Right ventricle myocardium inferior (tissue), 1 donor: Measurements from ENCODE around the gene TRIM54. TPM values are rescaled to one million over a fixed set of nuclear protein-coding genes. Genes with fewer than 3 reads are reported as not detected.
"Not testable (repeated sequence)": the region's sequence is repeated elsewhere in the genome, so short reads cannot be mapped to it uniquely, and the experiment has no call there.

Experiments used
- ATAC-seq: fragments of 200-7000 bp; cut with Tn5 transposase; one replicate; pipeline ENCODE4 v1.9.1; 2020; ENCODE audit warnings: mild to moderate bottlenecking, moderate library complexity
- DNase-seq: peaks from one replicate; pipeline ENCODE4 v3.0.0; 2021; ENCODE audit errors: missing footprints
- intact Hi-C: fragments of 100-400 bp; cut with DNase I; formaldehyde crosslinking; loops from one replicate; pipeline ENCODE4 v1.11.0; 2022
- total RNA-seq: library from RNA; stranded (reverse); fragmentation: NEBNext Ultra II Directional; extraction: Animal tissue kit (Norgen Biotek cat#: 25700); gene quantifications from one replicate; pipeline ENCODE4 v1.2.1, GENCODE V29; 2021
- donor health status: DM: no; HTN: yes; CAD: no; lungs with severe emphysema.

Gene TRIM54
- total RNA-seq, 1 donor from 2014 or later: 282 TPM

DNA sequence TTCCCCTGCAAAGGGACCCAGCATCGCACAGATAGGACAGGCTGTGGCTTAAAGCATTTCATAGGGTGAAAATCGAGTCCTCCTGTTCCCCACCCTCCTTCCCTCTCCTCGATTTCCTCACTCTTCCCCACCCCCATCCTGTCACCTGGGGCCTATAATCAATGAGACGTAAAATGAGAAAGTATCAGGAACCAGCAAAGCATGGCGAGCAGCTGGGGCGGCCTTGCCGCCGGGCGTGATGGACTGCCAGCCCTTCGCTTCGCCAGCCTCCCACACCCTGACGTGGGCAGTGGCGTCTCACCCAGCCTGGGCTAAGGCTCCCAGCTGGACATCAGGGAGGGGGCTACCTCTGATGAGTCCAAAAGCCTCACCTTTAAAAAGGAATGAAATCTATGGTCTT, 30.5 kb upstream of the TRIM54 start:
- intact Hi-C loops: no loop called here
- no peak for DNase-seq
- no peak for ATAC-seq

DNA sequence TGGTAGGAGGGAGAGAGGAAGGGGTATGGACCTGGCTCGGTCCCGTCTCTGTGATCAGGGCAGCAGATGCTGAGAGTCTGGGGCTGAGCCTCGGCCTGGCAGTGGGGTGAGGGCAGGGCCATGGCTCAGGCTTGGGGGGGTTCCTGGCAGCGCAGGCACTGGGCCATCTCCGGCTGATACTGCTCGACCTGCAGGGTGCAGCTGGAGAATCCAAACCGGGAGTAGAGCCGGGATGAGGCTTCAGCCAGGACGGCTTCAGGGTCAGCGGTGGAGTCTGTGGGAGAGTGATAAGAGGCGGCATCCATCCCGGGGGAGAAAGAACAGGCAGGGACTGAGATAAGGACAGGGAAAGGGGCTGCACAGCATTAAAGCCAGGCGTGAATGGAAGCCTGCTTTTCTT, 27.0 kb upstream of the TRIM54 start:
- DNase-seq (no peak), ATAC-seq (no peak)
- intact Hi-C loops: no loop called here

DNA sequence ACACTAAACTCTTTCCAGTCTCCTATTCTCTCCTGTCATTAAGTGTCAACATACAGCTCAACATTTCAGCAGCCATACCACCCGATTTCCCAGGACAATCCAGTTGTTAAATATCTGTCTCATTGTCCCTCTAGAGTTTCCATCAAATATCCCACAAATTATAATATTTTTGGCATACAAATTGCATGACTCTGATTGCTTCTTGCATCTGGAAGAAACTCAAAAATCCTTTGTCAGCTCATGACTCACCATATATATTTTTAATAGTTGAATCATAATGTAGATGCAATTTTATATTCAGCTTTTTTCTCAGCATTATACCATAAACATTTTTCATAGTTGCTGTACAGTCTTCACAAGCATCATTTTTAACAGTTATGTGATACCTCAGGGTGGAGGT, 26.6 kb upstream of the TRIM54 start:
- DNase-seq: no peak
- no peak for ATAC-seq
- intact Hi-C loops: no loop called here

DNA sequence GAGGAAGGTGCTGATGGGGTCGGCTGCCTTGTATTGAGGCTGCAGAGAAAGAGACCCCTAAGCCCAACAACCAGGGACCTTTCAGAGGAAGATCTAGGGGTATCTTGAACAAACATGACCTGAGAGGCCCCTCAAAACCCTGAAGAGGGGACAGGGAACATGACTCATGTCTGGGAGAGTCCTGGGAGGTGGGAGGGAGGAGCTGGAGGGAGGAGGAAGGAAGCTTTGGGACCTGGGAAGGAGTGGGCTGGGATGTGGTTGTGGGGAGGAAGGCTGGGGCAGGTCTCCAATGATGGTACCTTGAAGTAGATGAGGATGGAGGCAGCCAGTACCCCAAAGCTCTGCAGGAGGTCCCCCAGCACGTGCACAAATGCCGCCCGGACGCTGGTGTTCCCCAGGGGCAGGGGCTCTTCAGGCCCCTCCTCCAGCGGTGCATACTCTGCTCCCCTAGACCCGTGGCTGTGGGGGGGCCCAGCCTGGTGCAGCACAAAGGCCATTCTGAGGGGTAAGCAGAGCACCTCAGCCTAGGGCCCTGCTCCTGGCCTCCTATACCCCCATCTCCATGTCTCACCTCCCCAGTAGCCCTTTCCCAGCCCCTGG, 25.3 kb upstream of the TRIM54 start:
- DNase-seq: no peak
- intact Hi-C loops: no loop called here
- ATAC-seq: no peak

DNA sequence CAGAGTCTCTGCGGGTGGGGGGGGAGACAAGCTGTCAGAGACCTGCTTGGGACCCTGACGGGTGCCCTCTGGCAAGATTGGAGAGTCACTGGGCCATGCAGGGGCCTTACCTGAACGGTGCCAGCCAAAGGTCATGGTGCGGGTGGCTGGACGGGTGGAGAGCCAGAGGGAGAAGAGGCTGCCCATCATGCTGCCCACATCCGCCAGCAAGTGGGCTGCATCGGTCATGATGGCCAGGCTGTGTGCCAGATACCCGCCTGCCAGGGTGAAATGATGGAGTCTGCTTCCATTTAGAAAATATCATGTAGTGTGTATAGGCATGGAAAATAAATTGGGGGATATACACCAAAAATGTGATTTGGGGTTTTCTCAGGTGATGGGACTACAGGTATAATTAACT, 24.2 kb upstream of the TRIM54 start:
- no peak for DNase-seq
- intact Hi-C loops: no loop called here
- no peak for ATAC-seq

DNA sequence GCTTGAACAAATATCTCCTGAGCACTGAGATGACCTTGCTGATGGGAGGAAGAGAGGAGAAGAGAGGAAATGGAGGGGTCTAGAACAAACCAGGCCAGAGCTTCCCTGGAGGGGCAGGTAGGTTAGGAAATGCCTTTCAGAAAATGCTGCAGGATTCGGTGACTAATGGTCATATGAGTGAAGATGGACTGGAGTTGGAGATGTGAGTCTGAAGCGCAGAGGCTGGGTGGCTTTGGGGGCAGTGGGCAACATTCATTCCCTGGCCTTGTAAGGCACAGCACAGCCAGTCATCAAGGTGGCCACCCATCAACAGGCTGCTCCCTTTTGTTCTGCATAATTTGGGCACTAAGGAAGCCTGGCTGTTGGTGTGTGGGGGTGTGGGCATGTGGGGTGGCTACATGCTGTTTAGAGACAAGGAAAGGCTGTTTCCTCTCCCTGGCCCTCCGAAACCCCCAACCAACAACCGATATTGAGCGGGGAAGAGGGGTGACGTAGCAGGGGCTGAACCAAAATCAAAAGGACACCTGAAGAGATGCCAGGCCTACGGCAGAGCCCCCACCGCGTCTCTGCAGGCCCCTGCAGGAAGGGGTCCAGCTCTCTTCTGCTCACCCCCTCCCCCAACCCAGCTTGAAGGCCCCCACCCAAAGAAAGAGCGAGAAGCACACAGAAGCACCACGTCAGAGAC, 20.8 kb upstream of the TRIM54 start:
- intact Hi-C loops: loop anchor here (5.0 kb wide), 1 partner anchor 41 kb away; no protein-coding TSS in a partner anchor
- DNase-seq (no peak), ATAC-seq (no peak)

DNA sequence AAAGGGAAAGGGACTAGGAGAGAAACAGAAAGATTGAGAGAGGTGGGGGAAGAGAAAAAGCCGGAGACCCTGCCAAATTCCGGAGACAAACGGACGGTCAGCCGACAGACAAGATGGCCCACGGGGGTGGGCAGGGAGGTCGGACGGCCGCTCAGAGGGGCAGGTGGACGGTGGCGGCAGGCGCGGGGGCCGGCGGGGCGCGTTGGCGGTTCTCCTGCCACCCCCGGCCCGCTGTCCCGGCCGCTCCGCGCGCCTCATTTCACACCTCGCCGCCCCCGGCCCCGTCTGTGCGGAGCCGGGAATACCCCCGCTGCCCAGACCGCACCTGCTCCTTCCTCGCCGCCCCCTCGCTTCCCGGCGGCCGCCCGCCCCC, 20.3 kb upstream of the TRIM54 start:
- DNase-seq: no peak

DNA sequence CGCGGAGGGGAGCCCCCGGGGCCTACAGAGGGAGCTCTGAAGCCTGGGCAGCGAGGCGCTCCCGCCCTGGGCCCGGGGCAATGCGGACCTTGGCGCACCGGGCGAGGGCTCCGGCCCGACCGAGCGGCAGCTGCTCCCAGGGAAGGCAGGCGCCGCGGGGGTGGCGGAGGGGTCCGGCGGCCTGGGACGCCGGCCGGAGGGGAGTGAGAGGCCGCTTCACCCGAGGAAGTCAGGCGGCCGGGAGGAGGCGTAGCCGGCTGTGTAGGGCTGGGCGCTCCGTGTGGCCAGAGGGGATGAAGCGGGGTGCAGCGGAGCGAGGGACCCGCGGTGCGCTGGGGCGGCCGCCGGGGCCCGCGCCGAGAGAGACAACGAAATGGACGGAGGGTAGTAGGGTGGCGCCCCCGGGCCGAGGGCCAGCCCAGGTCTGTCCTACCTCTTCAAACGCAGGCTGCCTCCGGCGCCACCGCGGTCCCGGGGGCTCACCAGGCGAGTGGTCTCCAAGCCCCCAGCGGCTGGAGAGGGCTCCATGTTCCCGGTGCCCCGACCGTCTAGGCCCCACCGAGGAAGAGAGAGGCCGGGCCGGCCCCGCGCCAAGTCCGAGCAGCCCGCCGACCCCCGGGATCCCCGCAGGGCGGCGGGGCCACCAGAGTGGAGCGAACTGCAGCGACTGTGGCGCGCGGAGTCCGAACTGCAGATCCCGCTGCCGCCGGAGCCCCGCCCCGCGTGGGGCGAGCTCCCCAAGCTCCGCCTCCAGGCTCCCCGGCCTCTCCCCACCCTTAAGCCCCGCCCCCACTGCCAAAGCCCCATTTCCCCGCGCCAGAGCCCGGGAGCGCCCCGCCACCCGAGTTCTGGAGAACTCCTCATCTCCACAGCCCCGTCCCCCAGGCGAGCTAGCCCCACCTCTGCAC, 19.6 kb upstream of the TRIM54 start, which contains the start of gene SLC30A3:
SLC30A3 (minus strand) TSS at position 669 of the 908 bp plus-strand sequence; CDS start at position 528, 141 bp downstream.
- intact Hi-C loops: loop anchor here (5.0 kb wide), 1 partner anchor 40 kb away; no protein-coding TSS in a partner anchor
- ATAC-seq (peak; percentile 74), DNase-seq (peak; percentile 83)

More for the DNA sequence above, 20.3 kb upstream of the TRIM54 start:
- no peak for ATAC-seq
- intact Hi-C loops: loop anchor here (5.0 kb wide), 1 partner anchor 40 kb away; no protein-coding TSS in a partner anchor

DNA sequence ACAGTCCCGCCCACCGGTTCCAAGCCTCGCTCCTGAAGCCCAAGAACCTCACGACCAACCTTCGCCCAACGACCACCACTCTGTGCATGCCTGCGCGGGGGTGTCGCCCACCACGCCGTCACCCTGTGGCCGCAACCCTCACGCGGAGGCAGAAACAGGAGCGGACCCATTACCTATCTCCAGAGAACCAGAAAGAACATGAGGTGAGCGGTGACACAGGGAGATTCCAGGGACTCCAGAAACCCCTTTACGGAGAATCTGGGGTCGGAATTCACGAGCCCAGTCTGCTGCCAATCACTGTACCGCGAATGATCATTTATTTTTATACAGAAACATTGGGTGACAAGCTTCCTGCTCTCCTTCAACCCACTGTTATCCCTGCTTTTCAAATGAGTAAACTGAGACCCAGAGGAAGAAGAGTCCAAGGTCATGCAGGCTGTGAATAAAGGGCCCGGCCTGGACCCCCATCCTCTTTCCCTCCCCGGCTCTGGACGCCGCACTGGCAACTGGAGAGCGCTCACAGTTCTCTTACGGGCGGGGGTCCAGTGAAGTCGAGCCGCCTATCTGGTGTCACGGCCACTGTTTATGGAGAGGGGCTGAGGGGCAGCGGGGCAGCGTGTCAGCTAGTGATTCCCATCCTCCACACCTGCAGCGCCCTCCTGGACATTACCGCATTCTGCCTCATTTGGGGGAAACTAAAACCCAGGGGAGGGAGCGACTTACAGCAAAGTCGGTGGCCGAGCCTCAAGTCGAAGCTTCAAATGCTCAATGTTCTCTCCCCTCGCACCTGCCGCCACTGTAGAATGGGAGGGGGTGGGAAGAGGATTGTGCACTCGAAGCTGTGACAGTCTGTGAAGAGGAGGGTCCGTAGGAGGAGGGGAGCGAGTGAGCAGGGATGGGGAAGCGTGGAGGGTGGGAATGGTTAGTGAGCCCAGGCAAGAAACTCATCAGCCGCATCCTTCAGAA, 18.7 kb upstream of the TRIM54 start:
- DNase-seq (no peak), ATAC-seq (no peak)
- intact Hi-C loops: loop anchor here (2.0 to 5.0 kb wide), 2 partner anchors 17 to 39 kb away; no protein-coding TSS in a partner anchor

DNA sequence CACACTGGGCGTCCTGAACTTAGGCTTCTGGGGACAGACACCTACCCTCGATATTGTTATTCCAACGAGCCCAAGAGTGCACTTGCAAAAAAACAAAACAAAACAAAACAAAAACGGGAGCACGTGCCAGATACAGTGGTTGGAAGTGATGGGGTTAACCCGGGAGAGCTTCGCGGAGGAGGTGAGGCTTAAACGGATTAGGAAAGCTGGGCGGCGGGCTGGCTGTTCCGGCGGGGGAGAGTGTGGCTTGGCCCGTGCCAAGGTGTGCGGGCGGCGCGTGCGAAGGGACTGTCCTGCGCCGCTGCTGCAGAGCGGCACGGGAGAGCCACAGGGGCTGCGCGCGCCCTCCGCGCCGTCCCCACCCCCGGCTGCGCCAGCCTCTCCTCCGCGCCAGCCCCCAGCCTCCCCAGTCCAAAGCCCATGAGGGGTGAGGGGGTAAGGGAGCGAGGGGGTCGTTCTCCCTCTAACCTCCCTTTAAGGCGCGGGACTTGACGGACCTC, 17.9 kb upstream of the TRIM54 start:
- intact Hi-C loops: loop anchor here (2.0 to 5.0 kb wide), 2 partner anchors 16 to 38 kb away; no protein-coding TSS in a partner anchor
- DNase-seq (no peak), ATAC-seq (peak; percentile 47)

DNA sequence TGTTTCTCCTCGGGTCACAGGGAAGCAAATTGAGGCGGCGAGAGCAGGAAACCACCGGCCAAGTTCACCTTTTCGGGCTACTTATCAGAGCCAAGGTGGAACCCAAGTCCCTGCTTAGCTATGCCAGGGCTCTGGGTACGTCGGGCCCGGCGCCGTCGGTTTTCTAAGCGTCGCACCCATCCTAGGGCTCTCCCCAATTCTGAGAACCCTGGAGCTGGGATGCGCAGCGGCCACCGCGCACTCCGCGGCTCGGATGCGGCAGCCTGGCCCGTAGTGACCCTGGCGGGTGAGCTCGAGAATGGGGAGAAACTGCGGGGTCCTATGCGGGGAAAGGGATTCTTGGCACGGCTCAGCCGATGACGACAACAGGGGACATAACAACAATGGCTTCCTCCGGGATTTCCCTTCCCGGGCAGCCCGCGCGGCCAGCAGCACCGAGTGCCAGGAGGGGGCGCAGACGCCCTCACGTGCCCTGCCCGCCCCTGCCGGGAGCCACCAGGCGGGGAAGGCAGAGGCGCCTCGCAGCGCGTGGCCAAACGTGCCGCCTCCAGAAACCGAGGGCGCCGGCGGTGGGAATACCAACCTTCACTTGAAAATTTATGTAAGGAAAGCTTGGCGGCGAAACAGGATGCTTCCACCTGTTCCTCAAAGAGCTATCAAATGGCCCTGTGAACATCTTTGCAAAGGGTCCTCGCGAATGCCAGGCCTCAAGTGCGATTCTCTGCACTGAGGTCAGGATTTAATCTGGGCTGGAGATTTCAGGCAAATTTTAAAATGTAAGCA, 17.3 kb upstream of the TRIM54 start:
- ATAC-seq: peak; percentile 75
- DNase-seq: peak; percentile 81
- intact Hi-C loops: loop anchor here (2.0 to 5.0 kb wide), 2 partner anchors 16 to 37 kb away; no protein-coding TSS in a partner anchor

DNA sequence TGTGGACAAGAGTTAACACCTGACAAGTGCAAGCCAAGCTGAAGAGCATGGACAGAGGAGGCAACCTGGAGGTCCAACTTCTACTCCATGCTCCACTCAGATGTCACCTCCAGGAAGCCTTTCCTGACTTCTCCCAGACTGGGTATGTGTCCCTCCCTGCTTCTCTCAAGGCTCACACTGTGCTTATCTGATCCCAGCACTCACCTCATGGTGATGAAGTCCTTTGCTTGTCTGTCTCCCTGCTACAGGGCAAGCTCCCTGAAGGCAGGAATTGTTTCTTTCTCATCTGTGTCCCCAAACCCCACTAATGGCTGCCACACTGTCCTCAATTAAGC, 16.7 kb upstream of the TRIM54 start:
- ATAC-seq (no peak), DNase-seq (no peak)
- intact Hi-C loops: loop anchor here (2.0 kb wide), 1 partner anchor 15 kb away; no protein-coding TSS in a partner anchor

DNA sequence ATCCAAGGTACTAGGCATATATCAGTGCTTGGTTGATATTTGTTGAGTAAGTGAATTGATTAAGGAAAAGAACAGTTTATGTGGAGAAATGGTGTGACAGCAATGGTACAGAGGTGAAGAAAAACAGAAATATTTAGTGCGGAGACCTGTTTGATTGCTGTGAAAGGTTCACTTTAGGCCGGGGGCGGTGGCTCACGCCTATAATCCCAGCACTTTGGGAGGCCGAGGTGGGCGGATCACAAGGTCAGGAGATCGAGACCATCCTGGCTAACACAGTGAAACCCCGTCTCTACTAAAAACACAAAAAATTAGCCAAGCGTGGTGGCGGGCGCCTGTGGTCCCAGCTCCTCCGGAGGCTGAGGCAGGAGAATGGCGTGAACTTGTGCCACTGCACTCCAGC, 13.9 kb upstream of the TRIM54 start:
- DNase-seq, ATAC-seq, intact Hi-C loops: not testable (repeated sequence)

DNA sequence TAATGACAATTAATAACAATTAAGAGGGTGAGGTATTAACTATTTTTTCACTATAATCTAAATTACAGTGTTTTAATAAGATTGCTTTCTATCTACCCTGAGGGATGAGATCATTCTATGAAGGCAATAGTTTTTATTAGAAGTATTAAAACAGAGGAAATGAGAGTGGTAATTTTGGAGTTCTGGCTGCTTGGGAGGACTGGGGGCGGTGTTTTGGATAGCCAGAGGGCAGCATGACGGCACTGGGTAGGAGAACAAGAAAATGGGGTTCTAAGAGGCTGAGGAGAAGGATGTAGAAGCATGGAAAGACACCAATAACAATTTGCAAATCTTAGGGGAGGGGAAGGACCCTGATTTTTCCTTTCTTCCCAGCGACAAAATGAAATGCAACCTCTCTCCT, 12.1 kb upstream of the TRIM54 start:
- DNase-seq (no peak), ATAC-seq (no peak)
- intact Hi-C loops: no loop called here

DNA sequence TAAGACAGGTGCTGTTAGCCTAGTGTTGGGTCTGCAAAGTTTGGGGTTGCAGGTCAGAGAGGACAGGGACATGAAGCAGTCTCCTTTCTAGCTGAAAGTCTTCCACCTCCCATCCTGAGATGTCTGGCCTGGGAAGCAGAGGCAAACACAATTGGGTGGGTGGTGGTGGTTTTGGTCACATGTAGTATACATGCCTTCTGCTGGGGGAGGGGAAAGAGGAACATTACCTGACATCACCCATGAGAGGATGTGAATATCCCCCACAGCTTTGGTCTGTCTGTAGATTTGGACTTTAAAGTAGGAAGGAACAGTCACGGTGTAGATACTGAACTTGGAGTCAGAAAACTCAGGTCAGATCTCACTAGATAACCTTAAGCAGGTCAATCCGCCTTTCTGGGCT, 11.6 kb upstream of the TRIM54 start:
- intact Hi-C loops: no loop called here
- ATAC-seq: no peak

DNA sequence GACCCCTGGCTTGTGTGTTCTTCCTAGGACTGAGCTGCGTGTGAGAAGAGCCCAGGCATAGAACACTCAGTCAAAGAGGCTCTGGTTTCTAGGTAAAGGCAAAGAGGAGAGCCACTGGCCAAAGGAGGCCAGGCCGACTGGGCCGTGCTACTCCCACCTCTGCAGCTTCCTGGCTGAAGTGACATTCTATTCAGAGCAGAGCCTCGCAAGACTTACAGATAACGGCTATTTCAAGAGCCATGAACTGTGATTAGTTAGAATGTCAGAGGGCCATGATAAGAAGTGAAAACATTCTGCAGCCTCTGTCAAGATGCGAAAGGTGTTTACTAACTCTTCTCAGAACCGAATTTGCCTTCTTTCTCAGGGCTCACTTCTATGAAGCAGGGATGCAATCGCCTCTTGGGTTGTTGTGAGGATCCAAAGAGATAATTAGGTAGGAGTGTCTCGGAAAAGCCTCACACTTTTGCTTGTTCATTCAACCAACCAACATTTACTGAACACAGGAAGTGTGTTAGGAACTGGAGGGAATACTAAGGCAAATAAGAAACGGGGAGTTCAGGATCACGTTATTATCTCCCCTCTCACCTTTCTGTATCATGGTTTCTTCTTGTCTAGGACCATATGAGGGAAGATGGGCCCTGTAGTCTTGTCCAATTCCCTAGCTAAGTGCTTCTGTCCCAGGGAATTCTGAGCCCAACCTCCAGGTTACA, 10.4 kb upstream of the TRIM54 start:
- intact Hi-C loops: no loop called here
- peak; percentile 90 for ATAC-seq
- DNase-seq: no peak

More for the DNA sequence above, 11.6 kb upstream of the TRIM54 start:
- DNase-seq: no peak
